SK-N-SH (cell line): ENCODE measurements around the gene GNAL. TPM values are rescaled to one million over a fixed set of nuclear protein-coding genes. Genes with fewer than 3 reads are reported as not detected.

Experiments
- CTCF ChIA-PET: fragments of 300-600, 350-600 bp; formaldehyde crosslinking; extraction: SDS; loops from one replicate; lab custom pipeline; 2021; lab: Yijun Ruan, JAX
- POLR2A ChIA-PET: fragments of 350-600 bp; sonication (Branson Sonifier 250); formaldehyde crosslinking; extraction: SDS; loops from one replicate; lab custom pipeline; 2020; ENCODE audit warnings: antibody characterized with exemption, inconsistent platforms; lab: Yijun Ruan, JAX
- DNase-seq: peaks from one replicate; pipeline ENCODE4 v3.0.0; 2012
- H2AFZ ChIP-seq: fragments of 200-600 bp; sonication (generic); 2 replicates; pipeline ENCODE4 v1.8.1; 2016; ENCODE audit warnings: antibody characterized with exemption, mild to moderate bottlenecking, low read depth
- H3F3A ChIP-seq: fragments of 200-600 bp; sonication (generic); replicated peaks from 2 replicates; pipeline ENCODE3; 2016; ENCODE audit warnings: antibody characterized with exemption, mild to moderate bottlenecking; ENCODE audit not compliant: insufficient read depth
- H3K27ac ChIP-seq, 2 experiments: fragments of 200-500 bp in 1 of 2; fragments of 200-600 bp in 1 of 2; sonication (Bioruptor generic) in 1 of 2; sonication (generic), shearing (Covaris generic) in 1 of 2; 2 replicates each; pipeline versions ENCODE4 v1.5.1 to v1.6.1; 2014 to 2016; ENCODE audit warnings: low read depth in 2 of 2, inconsistent platforms in 1 of 2, low read length in 1 of 2, mild to moderate bottlenecking in 1 of 2, mixed read lengths in 1 of 2
- H3K27me3 ChIP-seq: fragments of 200-600 bp; sonication (generic), shearing (Covaris generic); 2 replicates; pipeline ENCODE4 v1.6.1; 2016; ENCODE audit warnings: mixed run types; ENCODE audit not compliant: insufficient read depth
- H3K36me3 ChIP-seq, 2 experiments: fragments of 200-500 bp in 1 of 2; fragments of 200-600 bp in 1 of 2; sonication (Bioruptor generic) in 1 of 2; sonication (generic) in 1 of 2; replicated peaks in 1 of 2; 2 replicates each; pipeline versions ENCODE3 to v1.5.1; 2014 to 2016; ENCODE audit warnings: low read length in 1 of 2, mild to moderate bottlenecking in 1 of 2; ENCODE audit not compliant: insufficient read depth in 2 of 2, control insufficient read depth in 1 of 2
- H3K4me1 ChIP-seq, 2 experiments: fragments of 200-500 bp in 1 of 2; fragments of 200-600 bp in 1 of 2; sonication (Bioruptor generic) in 1 of 2; sonication (generic), shearing (Covaris generic) in 1 of 2; 2 replicates each; pipeline versions ENCODE4 v1.5.1 to v1.6.1; 2014 to 2016; ENCODE audit warnings: low read depth in 1 of 2, low read length in 1 of 2, mixed run types in 1 of 2; ENCODE audit not compliant: insufficient read depth in 2 of 2, control insufficient read depth in 1 of 2
- H3K4me2 ChIP-seq: fragments of 200-600 bp; sonication (generic), shearing (Covaris generic); 2 replicates; pipeline ENCODE4 v1.6.1; 2017; ENCODE audit warnings: mixed run types
- H3K4me3 ChIP-seq, 2 experiments: fragments of 200-500 bp in 1 of 2; fragments of 200-600 bp in 1 of 2; sonication (Bioruptor generic) in 1 of 2; sonication (generic), shearing (Covaris generic) in 1 of 2; 2 replicates each; pipeline versions ENCODE4 v1.5.1 to v1.8.1; 2014 to 2016; ENCODE audit warnings: low read depth in 2 of 2, inconsistent platforms in 1 of 2, low read length in 1 of 2, mild to moderate bottlenecking in 1 of 2, mixed read lengths in 1 of 2, moderate library complexity in 1 of 2
- H3K79me2 ChIP-seq: fragments of 200-600 bp; sonication (generic); 2 replicates; pipeline ENCODE4 v1.8.1; 2017; ENCODE audit warnings: mild to moderate bottlenecking; ENCODE audit not compliant: insufficient read depth
- H3K9ac ChIP-seq: fragments of 200-600 bp; sonication (generic); 2 replicates; pipeline ENCODE4 v1.6.1; 2017; ENCODE audit warnings: mixed run types
- H3K9me2 ChIP-seq: fragments of 200-600 bp; sonication (generic); 2 replicates; pipeline ENCODE4 v1.6.1; 2017; ENCODE audit warnings: mixed run types
- H3K9me3 ChIP-seq: fragments of 200-600 bp; sonication (generic); 2 replicates; pipeline ENCODE4 v1.6.1; 2017; ENCODE audit warnings: mixed run types, mild to moderate bottlenecking, moderate library complexity
- H4K20me1 ChIP-seq: fragments of 200-600 bp; sonication (generic); 2 replicates; pipeline ENCODE4 v1.6.1; 2017; ENCODE audit warnings: mild to moderate bottlenecking, mixed run types; ENCODE audit not compliant: insufficient read depth
- ELF1 ChIP-seq: IDR thresholded peaks from 2 replicates; pipeline ENCODE4 v1.4.0; 2012
- EZH2phosphoT487 ChIP-seq: fragments of 200-600 bp; sonication (generic); IDR thresholded peaks from 2 replicates; pipeline ENCODE4 v1.6.1; 2017; ENCODE audit warnings: low read depth, mixed run types, mild to moderate bottlenecking, antibody characterized with exemption, moderate library complexity, borderline replicate concordance
- FOXJ3 ChIP-seq: sonication (generic); formaldehyde crosslinking; IDR thresholded peaks from 2 replicates; pipeline ENCODE4 v1.5.1; 2020; ENCODE audit warnings: mild to moderate bottlenecking, missing genetic modification reagents
- FOXM1 ChIP-seq: IDR thresholded peaks from 2 replicates; pipeline ENCODE4 v1.4.0; 2012; ENCODE audit warnings: low read depth, mild to moderate bottlenecking
- GABPA ChIP-seq: IDR thresholded peaks from 2 replicates; pipeline ENCODE4 v1.4.0; 2012; ENCODE audit warnings: low read depth, mild to moderate bottlenecking
- MEF2A ChIP-seq: IDR thresholded peaks from 2 replicates; pipeline ENCODE4 v1.4.0; 2012; ENCODE audit warnings: low read depth, borderline replicate concordance
- MXI1 ChIP-seq: IDR thresholded peaks from 2 replicates; pipeline ENCODE4 v1.6.1; 2012; ENCODE audit warnings: mild to moderate bottlenecking, low read depth, low read length, improper control_type of control experiment
- NRF1 ChIP-seq: IDR thresholded peaks from 2 replicates; pipeline ENCODE4 v1.6.1; 2012; ENCODE audit warnings: low read depth, mild to moderate bottlenecking, low read length
- RFX5 ChIP-seq: IDR thresholded peaks from 2 replicates; pipeline ENCODE4 v1.6.1; 2012; ENCODE audit warnings: mild to moderate bottlenecking, improper control_type of control experiment, low read length
- RXRA ChIP-seq: IDR thresholded peaks from 2 replicates; pipeline ENCODE4 v1.4.0; 2012; ENCODE audit warnings: low read depth, mild to moderate bottlenecking, borderline replicate concordance
- SIN3A ChIP-seq: IDR thresholded peaks from 2 replicates; pipeline ENCODE4 v1.6.1; 2012; ENCODE audit warnings: low read depth, mild to moderate bottlenecking, low read length, moderate library complexity, borderline replicate concordance
- SMC3 ChIP-seq: IDR thresholded peaks from 2 replicates; pipeline ENCODE4 v1.6.1; 2012; ENCODE audit warnings: low read depth, low read length, improper control_type of control experiment
- TEAD4 ChIP-seq: IDR thresholded peaks from 2 replicates; pipeline ENCODE4 v1.4.0; 2012; ENCODE audit warnings: mild to moderate bottlenecking, borderline replicate concordance; ENCODE audit not compliant: insufficient read depth
- WGBS: methylation state at CpG from one replicate; pipeline ENCODE4 v1.1.6; 2017; ENCODE audit warnings: low lambda C conversion rate; 5-methylcytosine and 5-hydroxymethylcytosine counted together
- polyA plus RNA-seq, 3 experiments: library from polyadenylated mRNA; depleted of rRNA; stranded (reverse); fragments of >200 nt; gene quantifications; 2 replicates each; pipeline ENCODE4 v1.2.3, GENCODE V29; 2012
- TF ChIP-seq, protein P1 (sequence below): fragments of 150-350 bp; IDR thresholded peaks from 2 replicates; pipeline ENCODE4 v1.6.1; 2016; ENCODE audit warnings: mild to moderate bottlenecking, low read depth, low read length
- TF ChIP-seq, protein P2 (sequence below): IDR thresholded peaks from 2 replicates; pipeline ENCODE4 v1.6.1; 2012; ENCODE audit warnings: mild to moderate bottlenecking, low read depth, low read length, moderate library complexity

GNAL gene
- polyA plus RNA-seq, 1 of the 3 experiments (the other 2 are of a cell fraction) = 0.13 TPM

DNA sequence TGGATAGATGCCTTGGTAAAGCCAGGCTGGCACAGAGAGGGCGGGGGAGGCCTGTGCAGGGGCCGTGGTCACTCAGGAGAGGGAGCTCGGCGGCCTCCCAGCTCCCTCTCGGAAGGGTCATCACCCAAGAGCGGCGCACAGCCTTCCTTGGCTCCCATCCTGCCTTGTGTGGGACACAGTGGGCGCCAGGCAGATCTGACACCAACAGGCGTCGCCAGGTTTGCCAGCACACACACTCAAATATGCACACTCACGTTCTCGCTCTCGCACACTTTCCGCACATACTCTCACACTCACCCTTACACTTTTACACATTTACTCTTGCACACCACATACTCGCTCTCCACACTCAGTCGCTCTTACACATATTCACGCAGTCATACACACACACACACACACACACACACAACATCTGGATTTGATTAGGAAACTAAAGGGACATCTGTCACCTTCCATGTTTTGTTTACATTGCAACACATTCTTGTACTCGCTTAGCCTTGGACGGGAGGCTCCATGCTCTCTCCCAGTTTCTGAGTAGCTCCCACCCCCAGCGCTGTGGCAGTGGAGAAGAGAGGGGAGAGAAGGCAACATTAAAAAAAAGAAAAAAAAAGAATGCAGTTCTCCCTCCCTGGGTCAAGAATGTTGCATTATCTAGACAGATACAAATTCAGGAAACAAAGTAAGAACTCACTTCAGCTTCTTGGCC is 172.7 kb downstream of the GNAL start:
- Histone ChIP-seq H3K36me3 (no peaks in the 10 kb centered on the region), H3K79me2 (no peaks in the 10 kb centered on the region), H3F3A (peaks cover 13% of the 10 kb centered on the region), H3K9me3 (no peaks in the 10 kb centered on the region), H2AFZ (no peak overlapping the region), H3K9ac (no peak overlapping the region), H3K4me2 (no peak overlapping the region), H3K4me1 (peaks cover 0 to 2% of the 10 kb centered on the region in 2 experiments; a peak in 2 of 4 replicates), H3K27ac (no peak overlapping the region), H3K27me3 (no peaks in the 10 kb centered on the region; the same call in 1 of the 2 replicates), H3K9me2 (no peaks in the 10 kb centered on the region), H3K4me3 (no peak overlapping the region), H4K20me1 (no peaks in the 10 kb centered on the region)
- no peak for DNase-seq
- TF ChIP-seq FOXM1 (no peak), RXRA (no peak), MEF2A (no peak), ELF1 (no peak), RFX5 (no peak)
- WGBS = 82% methylated on average over 16 of the region's 20 CpGs
- ChIA-PET POLR2A (no interaction called here), CTCF (interaction anchor here (1.6 kb wide), 1 partner anchor 177 kb away, joined by 4 read pairs; no protein-coding TSS in a partner anchor)

GRCh38 chr18:11862468-11863137 is 173.5 kb downstream of the GNAL start:
- Histone ChIP-seq H3K27ac (no peak overlapping the region), H3K36me3 (no peaks in the 10 kb centered on the region), H3K4me3 (no peak overlapping the region), H3K27me3 (no peaks in the 10 kb centered on the region; the same call in 1 of the 2 replicates), H4K20me1 (no peaks in the 10 kb centered on the region), H3K4me2 (no peak overlapping the region), H3K9me2 (no peaks in the 10 kb centered on the region), H3K4me1 (no peaks in the 10 kb centered on the region), H3K9ac (no peak overlapping the region), H3F3A (peaks cover 7% of the 10 kb centered on the region), H2AFZ (no peak overlapping the region), H3K79me2 (no peaks in the 10 kb centered on the region), H3K9me3 (no peaks in the 10 kb centered on the region)
- CTCF ChIA-PET = interaction anchor here (1.6 kb wide), 1 partner anchor 176 kb away, joined by 4 read pairs; no protein-coding TSS in a partner anchor
- POLR2A ChIA-PET = no interaction called here
- 77% methylated on average over 6 of the region's 6 CpGs for WGBS
- TF ChIP-seq, protein P1, sequence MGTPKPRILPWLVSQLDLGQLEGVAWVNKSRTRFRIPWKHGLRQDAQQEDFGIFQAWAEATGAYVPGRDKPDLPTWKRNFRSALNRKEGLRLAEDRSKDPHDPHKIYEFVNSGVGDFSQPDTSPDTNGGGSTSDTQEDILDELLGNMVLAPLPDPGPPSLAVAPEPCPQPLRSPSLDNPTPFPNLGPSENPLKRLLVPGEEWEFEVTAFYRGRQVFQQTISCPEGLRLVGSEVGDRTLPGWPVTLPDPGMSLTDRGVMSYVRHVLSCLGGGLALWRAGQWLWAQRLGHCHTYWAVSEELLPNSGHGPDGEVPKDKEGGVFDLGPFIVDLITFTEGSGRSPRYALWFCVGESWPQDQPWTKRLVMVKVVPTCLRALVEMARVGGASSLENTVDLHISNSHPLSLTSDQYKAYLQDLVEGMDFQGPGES = no peak
- no peak for TF ChIP-seq EZH2phosphoT487
- TF ChIP-seq SMC3 = no peak
- no peak for TF ChIP-seq SIN3A
- TF ChIP-seq, protein P2, sequence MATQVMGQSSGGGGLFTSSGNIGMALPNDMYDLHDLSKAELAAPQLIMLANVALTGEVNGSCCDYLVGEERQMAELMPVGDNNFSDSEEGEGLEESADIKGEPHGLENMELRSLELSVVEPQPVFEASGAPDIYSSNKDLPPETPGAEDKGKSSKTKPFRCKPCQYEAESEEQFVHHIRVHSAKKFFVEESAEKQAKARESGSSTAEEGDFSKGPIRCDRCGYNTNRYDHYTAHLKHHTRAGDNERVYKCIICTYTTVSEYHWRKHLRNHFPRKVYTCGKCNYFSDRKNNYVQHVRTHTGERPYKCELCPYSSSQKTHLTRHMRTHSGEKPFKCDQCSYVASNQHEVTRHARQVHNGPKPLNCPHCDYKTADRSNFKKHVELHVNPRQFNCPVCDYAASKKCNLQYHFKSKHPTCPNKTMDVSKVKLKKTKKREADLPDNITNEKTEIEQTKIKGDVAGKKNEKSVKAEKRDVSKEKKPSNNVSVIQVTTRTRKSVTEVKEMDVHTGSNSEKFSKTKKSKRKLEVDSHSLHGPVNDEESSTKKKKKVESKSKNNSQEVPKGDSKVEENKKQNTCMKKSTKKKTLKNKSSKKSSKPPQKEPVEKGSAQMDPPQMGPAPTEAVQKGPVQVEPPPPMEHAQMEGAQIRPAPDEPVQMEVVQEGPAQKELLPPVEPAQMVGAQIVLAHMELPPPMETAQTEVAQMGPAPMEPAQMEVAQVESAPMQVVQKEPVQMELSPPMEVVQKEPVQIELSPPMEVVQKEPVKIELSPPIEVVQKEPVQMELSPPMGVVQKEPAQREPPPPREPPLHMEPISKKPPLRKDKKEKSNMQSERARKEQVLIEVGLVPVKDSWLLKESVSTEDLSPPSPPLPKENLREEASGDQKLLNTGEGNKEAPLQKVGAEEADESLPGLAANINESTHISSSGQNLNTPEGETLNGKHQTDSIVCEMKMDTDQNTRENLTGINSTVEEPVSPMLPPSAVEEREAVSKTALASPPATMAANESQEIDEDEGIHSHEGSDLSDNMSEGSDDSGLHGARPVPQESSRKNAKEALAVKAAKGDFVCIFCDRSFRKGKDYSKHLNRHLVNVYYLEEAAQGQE = no peak
- TF ChIP-seq RXRA = no peak
- TF ChIP-seq NRF1 = no peak
- no peak for TF ChIP-seq GABPA
- TF ChIP-seq FOXJ3 = no peak
- no peak for TF ChIP-seq MXI1
- no peak for TF ChIP-seq TEAD4
- DNase-seq = no peak
